ENCODE data around the gene VSTM4. TPM values are rescaled to one million over a fixed set of nuclear protein-coding genes. Genes with fewer than 3 reads are reported as not detected.

VSTM4 gene
- polyA plus RNA-seq, 1 donor (not counting 4 experiments of a cell fraction or from before 2014, with no cell fraction given) = not detected

DNA sequence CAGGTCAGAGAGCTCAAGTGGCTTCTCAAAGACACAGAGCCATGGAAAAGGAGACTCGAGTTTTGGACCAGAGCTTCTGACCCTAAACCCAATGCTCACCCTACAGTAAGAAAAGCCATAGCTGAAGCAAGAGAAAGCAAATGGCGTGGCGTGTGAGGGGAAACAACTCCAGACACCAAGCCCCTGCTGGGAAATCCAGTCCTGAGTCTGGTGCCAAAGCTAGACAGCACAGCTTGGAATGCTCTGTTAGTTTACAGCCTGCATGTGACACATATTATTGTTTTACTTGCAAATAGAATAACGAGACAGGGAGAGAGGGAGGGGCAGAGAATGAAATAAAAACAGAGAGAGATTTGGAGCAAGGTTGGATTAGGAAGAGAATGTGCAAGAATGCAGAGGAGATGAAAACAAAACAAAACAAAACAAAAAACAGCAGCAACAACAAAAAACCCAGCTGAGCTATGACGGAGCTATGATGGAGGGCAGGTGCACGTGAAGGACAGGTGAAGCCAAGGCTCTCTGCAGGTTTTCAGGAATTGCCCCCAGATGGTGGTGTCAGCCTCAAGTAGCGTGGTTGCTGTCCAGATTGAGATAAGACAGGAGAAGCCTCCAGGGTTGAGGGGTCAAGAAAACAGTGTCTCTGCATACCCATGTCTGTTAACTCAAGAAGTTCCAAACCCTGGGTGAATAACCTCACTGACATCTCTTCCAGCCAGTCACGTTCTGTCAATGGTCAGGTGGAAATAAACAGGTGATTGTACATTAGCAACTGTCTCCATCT is 105.9 kb downstream of the VSTM4 start:
- Histone ChIP-seq H3K9me1 (ENCODE audit: control insufficient read depth, extremely low read depth, insufficient read depth, low read length) (no peaks in the 10 kb centered on the region), H3K4me3 (ENCODE audit: control insufficient read depth in 2 of 3, extremely low read depth in 1 of 3, insufficient read depth in 2 of 3, low read depth in 1 of 3, low read length in 3 of 3) (no peak overlapping the region), H3K27ac (ENCODE audit: control insufficient read depth, insufficient read depth, low read length) (no peak overlapping the region), H3K36me3 (ENCODE audit: control insufficient read depth in 2 of 2, extremely low read depth in 1 of 2, insufficient read depth in 2 of 2, low read length in 2 of 2) (no peaks in the 10 kb centered on the region), H3K9me3 (ENCODE audit: control insufficient read depth, low read depth, low read length) (no peaks in the 10 kb centered on the region), H3K27me3 (ENCODE audit: control insufficient read depth, extremely low read depth, insufficient read depth, low read length) (no peaks in the 10 kb centered on the region), H2AFZ (ENCODE audit: control insufficient read depth, low read length) (no peak overlapping the region), H3K79me2 (ENCODE audit: control insufficient read depth, insufficient read depth, low read length) (no peaks in the 10 kb centered on the region), H3K4me2 (ENCODE audit: control insufficient read depth, extremely low read depth, insufficient read depth, low read depth, low read length) (no peak overlapping the region), H3K4me1 (ENCODE audit: control insufficient read depth, extremely low read depth, insufficient read depth, low read length) (no peaks in the 10 kb centered on the region), H4K20me1 (ENCODE audit: control insufficient read depth, extremely low read depth, insufficient read depth, low read length) (no peaks in the 10 kb centered on the region), H3K9ac (ENCODE audit: control insufficient read depth, extremely low read depth, insufficient read depth, low read length) (no peak overlapping the region)
- dilution Hi-C loops (cut with MboI; ENCODE audit: extremely low pct_ligation_motif_present, low sequenced_read_pairs) = no loop called here
- no peak for DNase-seq (ENCODE audit: low read depth, low spot score)
- FAIRE-seq = no peak
- TF ChIP-seq EZH2 (IDR thresholded peaks at IDR 0.05; ENCODE audit: low read length) = no peak
- TF ChIP-seq, protein P1, sequence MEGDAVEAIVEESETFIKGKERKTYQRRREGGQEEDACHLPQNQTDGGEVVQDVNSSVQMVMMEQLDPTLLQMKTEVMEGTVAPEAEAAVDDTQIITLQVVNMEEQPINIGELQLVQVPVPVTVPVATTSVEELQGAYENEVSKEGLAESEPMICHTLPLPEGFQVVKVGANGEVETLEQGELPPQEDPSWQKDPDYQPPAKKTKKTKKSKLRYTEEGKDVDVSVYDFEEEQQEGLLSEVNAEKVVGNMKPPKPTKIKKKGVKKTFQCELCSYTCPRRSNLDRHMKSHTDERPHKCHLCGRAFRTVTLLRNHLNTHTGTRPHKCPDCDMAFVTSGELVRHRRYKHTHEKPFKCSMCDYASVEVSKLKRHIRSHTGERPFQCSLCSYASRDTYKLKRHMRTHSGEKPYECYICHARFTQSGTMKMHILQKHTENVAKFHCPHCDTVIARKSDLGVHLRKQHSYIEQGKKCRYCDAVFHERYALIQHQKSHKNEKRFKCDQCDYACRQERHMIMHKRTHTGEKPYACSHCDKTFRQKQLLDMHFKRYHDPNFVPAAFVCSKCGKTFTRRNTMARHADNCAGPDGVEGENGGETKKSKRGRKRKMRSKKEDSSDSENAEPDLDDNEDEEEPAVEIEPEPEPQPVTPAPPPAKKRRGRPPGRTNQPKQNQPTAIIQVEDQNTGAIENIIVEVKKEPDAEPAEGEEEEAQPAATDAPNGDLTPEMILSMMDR (optimal IDR thresholded peaks at IDR 0.05 in 1 of 3, IDR thresholded peaks at IDR 0.05 in 1 of 3, conservative IDR thresholded peaks at IDR 0.05 in 1 of 3; ENCODE audit: extremely low read depth in 1 of 3, insufficient read depth in 2 of 3, low read length in 3 of 3) = no peak

DNA sequence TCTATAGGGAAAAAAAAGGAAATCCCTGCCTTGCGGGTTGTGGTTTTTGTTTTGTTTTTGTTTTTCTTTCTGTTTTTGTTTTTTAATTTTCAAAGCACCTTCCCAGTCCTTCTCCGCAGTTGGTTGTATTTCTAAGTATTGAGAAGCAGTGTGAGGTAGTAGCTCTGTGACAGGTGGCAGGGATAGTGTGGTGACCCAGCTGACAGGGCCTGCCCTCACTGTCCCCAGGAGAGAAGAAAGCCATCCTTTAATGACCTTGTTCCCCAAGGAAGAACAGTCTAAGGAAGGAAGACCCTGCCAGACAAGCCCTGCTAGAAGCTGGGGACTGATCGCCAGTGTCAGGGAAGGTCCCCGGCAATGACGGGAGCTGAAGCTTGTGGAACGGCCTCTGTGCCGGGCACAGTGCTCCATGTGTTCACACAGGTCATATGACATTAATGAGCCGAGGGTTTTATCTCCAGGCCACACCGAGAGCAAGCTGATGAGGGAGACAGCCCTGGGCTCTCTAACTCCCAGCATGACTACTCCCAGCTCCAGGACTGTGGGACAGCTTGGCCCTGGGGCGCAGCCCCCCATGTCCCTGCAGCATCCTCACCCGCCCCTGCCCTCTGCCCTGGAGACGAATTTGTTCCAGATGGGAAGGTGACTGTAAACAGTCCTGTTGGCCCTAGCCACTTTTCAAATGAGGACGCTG is 106.7 kb downstream of the VSTM4 start:
- no peaks in the 10 kb centered on the region for H3K36me3 ChIP-seq (ENCODE audit: control insufficient read depth in 2 of 2, extremely low read depth in 1 of 2, insufficient read depth in 2 of 2, low read length in 2 of 2)
- no peaks in the 10 kb centered on the region for H3K79me2 ChIP-seq (ENCODE audit: control insufficient read depth, insufficient read depth, low read length)
- H3K27ac ChIP-seq (ENCODE audit: control insufficient read depth, insufficient read depth, low read length) = no peak overlapping the region
- dilution Hi-C loops (cut with MboI; ENCODE audit: extremely low pct_ligation_motif_present, low sequenced_read_pairs) = no loop called here
- TF ChIP-seq, protein P1 (optimal IDR thresholded peaks at IDR 0.05 in 1 of 3, IDR thresholded peaks at IDR 0.05 in 1 of 3, conservative IDR thresholded peaks at IDR 0.05 in 1 of 3; ENCODE audit: extremely low read depth in 1 of 3, insufficient read depth in 2 of 3, low read length in 3 of 3) = no peak
- TF ChIP-seq EZH2 (IDR thresholded peaks at IDR 0.05; ENCODE audit: low read length) = no peak
- DNase-seq (ENCODE audit: low read depth, low spot score) (no peak), FAIRE-seq (no peak)
- H3K4me2 ChIP-seq (ENCODE audit: control insufficient read depth, extremely low read depth, insufficient read depth, low read depth, low read length) = no peak overlapping the region
- H3K27me3 ChIP-seq (ENCODE audit: control insufficient read depth, extremely low read depth, insufficient read depth, low read length) = no peaks in the 10 kb centered on the region
- no peak overlapping the region for H2AFZ ChIP-seq (ENCODE audit: control insufficient read depth, low read length)
- H4K20me1 ChIP-seq (ENCODE audit: control insufficient read depth, extremely low read depth, insufficient read depth, low read length) = no peaks in the 10 kb centered on the region
- H3K4me3 ChIP-seq (ENCODE audit: control insufficient read depth in 2 of 3, extremely low read depth in 1 of 3, insufficient read depth in 2 of 3, low read depth in 1 of 3, low read length in 3 of 3) = no peak overlapping the region
- no peaks in the 10 kb centered on the region for H3K9me1 ChIP-seq (ENCODE audit: control insufficient read depth, extremely low read depth, insufficient read depth, low read length)
- H3K9ac ChIP-seq (ENCODE audit: control insufficient read depth, extremely low read depth, insufficient read depth, low read length) = no peak overlapping the region
- no peaks in the 10 kb centered on the region for H3K9me3 ChIP-seq (ENCODE audit: control insufficient read depth, low read depth, low read length)
- no peaks in the 10 kb centered on the region for H3K4me1 ChIP-seq (ENCODE audit: control insufficient read depth, extremely low read depth, insufficient read depth, low read length)
